ENCODE data around the gene ATP6AP1.

The ATP6AP1 gene

GRCh38 chrX:154476821-154477220 is 48.3 kb downstream of the ATP6AP1 start:
- no peaks in the 10 kb centered on the region for H3K9me3 ChIP-seq (ENCODE audit: control insufficient read depth, low read length)
- H3K27ac ChIP-seq (ENCODE audit: low read depth, low read length, severe bottlenecking) = no peak overlapping the region
- WGBS, 2 experiments (ENCODE audit: insufficient coverage in 2 of 2) = 90 to 92% methylated on average over 2 to 4 of the region's 8 CpGs

GRCh38 chrX:154477891-154478477 is 49.5 kb downstream of the ATP6AP1 start:
- 70 to 88% methylated on average over 10 of the region's 24 CpGs for WGBS, 2 experiments (ENCODE audit: insufficient coverage in 2 of 2)
- Histone ChIP-seq H3K36me3 (ENCODE audit: control insufficient read depth, insufficient read depth, low read length) (no peaks in the 10 kb centered on the region), H3K9me3 (ENCODE audit: control insufficient read depth, low read length) (no peaks in the 10 kb centered on the region), H3K27ac (ENCODE audit: low read depth, low read length, severe bottlenecking) (peak overlapping the region; percentile 10), H3K4me1 (ENCODE audit: control insufficient read depth, insufficient read depth, low read length, poor library complexity, severe bottlenecking) (no peaks in the 10 kb centered on the region), H3K4me3 (ENCODE audit: extremely low read depth, insufficient read depth, low read length, poor library complexity, severe bottlenecking) (peak overlapping the region; percentile 44)

More at GRCh38 chrX:154476821-154477220, 48.3 kb downstream of the ATP6AP1 start:
- peaks cover 5% of the 10 kb centered on the region for H3K36me3 ChIP-seq (ENCODE audit: control insufficient read depth, insufficient read depth, low read length)
- H3K4me3 ChIP-seq (ENCODE audit: extremely low read depth, insufficient read depth, low read length, poor library complexity, severe bottlenecking) = no peak overlapping the region
- no peaks in the 10 kb centered on the region for H3K4me1 ChIP-seq (ENCODE audit: control insufficient read depth, insufficient read depth, low read length, poor library complexity, severe bottlenecking)

- WGBS, 2 experiments (ENCODE audit: insufficient coverage in 2 of 2) = 9 to 12% methylated on average over 25 to 58 of the region's 85 CpGs
- peak within 1 kb of the TSS; percentile 44 for H3K4me3 ChIP-seq (ENCODE audit: extremely low read depth, insufficient read depth, low read length, poor library complexity, severe bottlenecking)
- no peaks in the 10 kb centered on the region for H3K9me3 ChIP-seq (ENCODE audit: control insufficient read depth, low read length)
- peaks cover 3% of the 10 kb centered on the region for H3K36me3 ChIP-seq (ENCODE audit: control insufficient read depth, insufficient read depth, low read length)
- no peaks in the 10 kb centered on the region for H3K4me1 ChIP-seq (ENCODE audit: control insufficient read depth, insufficient read depth, low read length, poor library complexity, severe bottlenecking)
- H3K27ac ChIP-seq (ENCODE audit: low read depth, low read length, severe bottlenecking) = peak within 1 kb of the TSS; percentile 10
These were observed 50.5 kb downstream of the ATP6AP1 start, which contains the start of gene LAGE3 for GRCh38 chrX:154478728-154479622. TSS of gene LAGE3 (minus strand) at chrX:154479281. CDS start at chrX:154478915, 366 bp downstream.

- no peak overlapping the region for H3K4me3 ChIP-seq (ENCODE audit: extremely low read depth, insufficient read depth, low read length, poor library complexity, severe bottlenecking)
- no CpG with 5 or more reads among the region's 5 CpGs for WGBS, 2 experiments (ENCODE audit: insufficient coverage in 2 of 2)
- H3K36me3 ChIP-seq (ENCODE audit: control insufficient read depth, insufficient read depth, low read length) = peaks cover 19% of the 10 kb centered on the region
- no peaks in the 10 kb centered on the region for H3K4me1 ChIP-seq (ENCODE audit: control insufficient read depth, insufficient read depth, low read length, poor library complexity, severe bottlenecking)
- H3K9me3 ChIP-seq (ENCODE audit: control insufficient read depth, low read length) = no peaks in the 10 kb centered on the region
- no peak overlapping the region for H3K27ac ChIP-seq (ENCODE audit: low read depth, low read length, severe bottlenecking)
These were observed 52.7 kb downstream of the ATP6AP1 start for GRCh38 chrX:154481195-154481594.

- H3K9me3 ChIP-seq (ENCODE audit: control insufficient read depth, low read length) = no peaks in the 10 kb centered on the region
- H3K36me3 ChIP-seq (ENCODE audit: control insufficient read depth, insufficient read depth, low read length) = peaks cover 19% of the 10 kb centered on the region
- H3K4me1 ChIP-seq (ENCODE audit: control insufficient read depth, insufficient read depth, low read length, poor library complexity, severe bottlenecking) = no peaks in the 10 kb centered on the region
- H3K27ac ChIP-seq (ENCODE audit: low read depth, low read length, severe bottlenecking) = no peak overlapping the region
- WGBS, 2 experiments (ENCODE audit: insufficient coverage in 2 of 2) = 89 to 93% methylated on average over 5 to 8 of the region's 14 CpGs
- no peak overlapping the region for H3K4me3 ChIP-seq (ENCODE audit: extremely low read depth, insufficient read depth, low read length, poor library complexity, severe bottlenecking)
These were observed 53.6 kb downstream of the ATP6AP1 start for GRCh38 chrX:154481911-154482601.

- H3K4me1 ChIP-seq (ENCODE audit: control insufficient read depth, insufficient read depth, low read length, poor library complexity, severe bottlenecking) = no peaks in the 10 kb centered on the region
- peaks cover 25% of the 10 kb centered on the region for H3K36me3 ChIP-seq (ENCODE audit: control insufficient read depth, insufficient read depth, low read length)
- no peaks in the 10 kb centered on the region for H3K9me3 ChIP-seq (ENCODE audit: control insufficient read depth, low read length)
- WGBS, 2 experiments (ENCODE audit: insufficient coverage in 2 of 2) = 87 to 100% methylated on average over 4 of the region's 7 CpGs
- H3K27ac ChIP-seq (ENCODE audit: low read depth, low read length, severe bottlenecking) = no peak overlapping the region
- H3K4me3 ChIP-seq (ENCODE audit: extremely low read depth, insufficient read depth, low read length, poor library complexity, severe bottlenecking) = no peak overlapping the region
These were observed 54.3 kb downstream of the ATP6AP1 start for GRCh38 chrX:154482786-154483185.

- H3K36me3 ChIP-seq (ENCODE audit: control insufficient read depth, insufficient read depth, low read length) = peaks cover 30% of the 10 kb centered on the region
- 83% methylated on average over 1 of the region's 7 CpGs for WGBS, 2 experiments (ENCODE audit: insufficient coverage in 2 of 2)
- H3K4me1 ChIP-seq (ENCODE audit: control insufficient read depth, insufficient read depth, low read length, poor library complexity, severe bottlenecking) = no peaks in the 10 kb centered on the region
- H3K4me3 ChIP-seq (ENCODE audit: extremely low read depth, insufficient read depth, low read length, poor library complexity, severe bottlenecking) = no peak overlapping the region
- H3K27ac ChIP-seq (ENCODE audit: low read depth, low read length, severe bottlenecking) = no peak overlapping the region
- H3K9me3 ChIP-seq (ENCODE audit: control insufficient read depth, low read length) = no peaks in the 10 kb centered on the region
These were observed 54.8 kb downstream of the ATP6AP1 start for GRCh38 chrX:154483325-154483724.

- WGBS, 2 experiments (ENCODE audit: insufficient coverage in 2 of 2) = 87 to 91% methylated on average over 5 to 9 of the region's 16 CpGs
- Histone ChIP-seq H3K9me3 (ENCODE audit: control insufficient read depth, low read length) (no peaks in the 10 kb centered on the region), H3K27ac (ENCODE audit: low read depth, low read length, severe bottlenecking) (no peak overlapping the region), H3K4me3 (ENCODE audit: extremely low read depth, insufficient read depth, low read length, poor library complexity, severe bottlenecking) (no peak overlapping the region), H3K4me1 (ENCODE audit: control insufficient read depth, insufficient read depth, low read length, poor library complexity, severe bottlenecking) (no peaks in the 10 kb centered on the region), H3K36me3 (ENCODE audit: control insufficient read depth, insufficient read depth, low read length) (peaks cover 31% of the 10 kb centered on the region)
These were observed 56.0 kb downstream of the ATP6AP1 start for GRCh38 chrX:154484255-154485149.

- no peaks in the 10 kb centered on the region for H3K4me1 ChIP-seq (ENCODE audit: control insufficient read depth, insufficient read depth, low read length, poor library complexity, severe bottlenecking)
- no peak overlapping the region for H3K27ac ChIP-seq (ENCODE audit: low read depth, low read length, severe bottlenecking)
- H3K9me3 ChIP-seq (ENCODE audit: control insufficient read depth, low read length) = no peaks in the 10 kb centered on the region
- peak overlapping the region; percentile 46 for H3K4me3 ChIP-seq (ENCODE audit: extremely low read depth, insufficient read depth, low read length, poor library complexity, severe bottlenecking)
- peaks cover 31% of the 10 kb centered on the region for H3K36me3 ChIP-seq (ENCODE audit: control insufficient read depth, insufficient read depth, low read length)
- 64 to 79% methylated on average over 11 to 15 of the region's 35 CpGs for WGBS, 2 experiments (ENCODE audit: insufficient coverage in 2 of 2)
These were observed 56.9 kb downstream of the ATP6AP1 start for GRCh38 chrX:154485150-154486051.

Data from mesodermal cell (in vitro differentiated cells).